Heart right ventricle (tissue), 16 donors: ENCODE data around the gene GTF2B. TPM values are rescaled to one million over a fixed set of nuclear protein-coding genes. Genes with fewer than 3 reads are reported as not detected.
"Not testable (repeated sequence)": the region's sequence is repeated elsewhere in the genome, so short reads cannot be mapped to it uniquely, and the experiment has no call there.

Source experiments
- ATAC-seq, 8 donors: fragments of 200-7000 bp; cut with Tn5 transposase; one replicate each; pipeline ENCODE4 v1.9.1; 2020; ENCODE audit warnings: mild to moderate bottlenecking in 8 of 8, moderate library complexity in 8 of 8, moderate number of reproducible peaks in 1 of 8
- DNase-seq, 2 donors: peaks; one replicate each; pipeline ENCODE4 v3.0.0-alpha.2; 2020
- H3K27ac ChIP-seq, 10 donors: fragments of 200-600 bp; sonication (generic) in 2 of 10; one replicate each; pipeline versions ENCODE4 v1.5.0 to v1.8.0; 2020 to 2022; ENCODE audit warnings: mild to moderate bottlenecking in 3 of 10
- H3K27me3 ChIP-seq, 7 donors: fragments of 200-600 bp; one replicate each; pipeline ENCODE4 v1.8.0; 2021 to 2022; ENCODE audit warnings: mild to moderate bottlenecking in 2 of 7
- H3K36me3 ChIP-seq, 9 donors: fragments of 200-600 bp; sonication (generic) in 1 of 9; one replicate each; pipeline versions ENCODE4 v1.5.0 to v1.8.0; 2020 to 2022; ENCODE audit warnings: mild to moderate bottlenecking in 2 of 9
- H3K4me1 ChIP-seq, 9 donors: fragments of 200-600 bp; sonication (generic) in 1 of 9; one replicate each; pipeline versions ENCODE4 v1.5.0 to v1.8.0; 2020 to 2022; ENCODE audit warnings: mild to moderate bottlenecking in 4 of 9
- H3K4me3 ChIP-seq, 10 donors: fragments of 200-600 bp; sonication (generic) in 2 of 10; one replicate each; pipeline versions ENCODE4 v1.5.0 to v1.8.0; 2020 to 2022; ENCODE audit warnings: mild to moderate bottlenecking in 7 of 10, moderate library complexity in 2 of 10
- H3K9me3 ChIP-seq, 11 donors: fragments of 200-600 bp in 10 of 11; sonication (generic) in 2 of 11; one replicate each; pipeline versions ENCODE4 v1.5.0 to v1.8.0; 2013 to 2022; ENCODE audit warnings: mild to moderate bottlenecking in 2 of 11, control low read depth in 1 of 11, moderate library complexity in 1 of 11
- WGBS, 2 donors: extraction: QIAGEN DNeasy Blood & Tissue Kit; methylation state at CpG; one replicate each; pipeline ENCODE4 v1.1.7; 2013; ENCODE audit warnings: inconsistent platforms in 1 of 2; 5-methylcytosine and 5-hydroxymethylcytosine counted together
- intact Hi-C, 10 donors: fragments of 100-400 bp; cut with DNase I; formaldehyde crosslinking; loops; one replicate each; pipeline versions ENCODE4 v1.11.1 to v1.14.2; 2022
- long read RNA-seq, 3 donors: library from polyadenylated mRNA; unstranded; transcript quantifications; one replicate each; pipeline ENCODE4 v2.0.0, GENCODE V29; 2020 to 2021
- polyA plus RNA-seq, 2 donors: library from polyadenylated mRNA; stranded (reverse); fragments of 200-250 nt; gene quantifications; one replicate each; pipeline ENCODE4 v1.2.3, GENCODE V29; 2013
- total RNA-seq, 10 donors: library from RNA; stranded (reverse); fragmentation: NEBNext Ultra II Directional in 3 of 10; extraction: Animal tissue kit (Norgen Biotek cat#: 25700) in 3 of 10; gene quantifications; one replicate each; pipeline versions ENCODE4 v1.2.1 to v1.2.4, GENCODE V29; 2021 to 2023
- TF ChIP-seq, protein P1 (sequence below), 9 donors: fragments of 200-600 bp; sonication (generic) in 2 of 9; IDR thresholded peaks; one replicate each; pipeline versions ENCODE4 v1.5.0 to v1.8.0; 2021 to 2022; ENCODE audit warnings: antibody characterized with exemption in 9 of 9, mild to moderate bottlenecking in 5 of 9, moderate library complexity in 1 of 9
- donor health status: Arrhythmogenic right ventricular cardiomyopathy.
- donor health status: ischemic (EF 13 %, LVEDD 7.1; RV severe dilation, severe dysfunction).
- donor health status: healthy with polysubstance abuse.
- donor health status: DM: no; HTN: yes; CAD: no.
- donor health status: DM: no; HTN: no; CAD: no.
- donor health status: ischemic (EF 25% LVEDD 6.9; RV normal size, moderate dysfunction).
- donor health status: ischemic (EF 25% LVEDD 5.7; RV mildly dilated, moderate dysfunction).
- donor health status: healthy.
- donor health status: DM: yes; HTN: yes; CAD: no.
- donor health status: Ischemic cardiomyopathy.
- donor health status: ischemic (EF 35%, LVEDD 5.7; RV mildly dilated, moderate dysfunction).
- donor health status: nonischemic (EF 11% LVEDD 7.7; RV severe dilation, severe dysfunction).
- donor health status: DM: yes; HTN: yes; CAD: no.
- donor health status: PGD.
- donor health status: ischemic (EF 29% LVEDD 5.4; RV normal size, mild dysfunction).
- donor health status: nonischemic (EF 23%, LVEDD 6.1; RV moderate dilation, normal function).

Gene GTF2B, protein sequence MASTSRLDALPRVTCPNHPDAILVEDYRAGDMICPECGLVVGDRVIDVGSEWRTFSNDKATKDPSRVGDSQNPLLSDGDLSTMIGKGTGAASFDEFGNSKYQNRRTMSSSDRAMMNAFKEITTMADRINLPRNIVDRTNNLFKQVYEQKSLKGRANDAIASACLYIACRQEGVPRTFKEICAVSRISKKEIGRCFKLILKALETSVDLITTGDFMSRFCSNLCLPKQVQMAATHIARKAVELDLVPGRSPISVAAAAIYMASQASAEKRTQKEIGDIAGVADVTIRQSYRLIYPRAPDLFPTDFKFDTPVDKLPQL
- 10 to 100 TPM; 10.5 to 16.0 (median 12.6) TPM for total RNA-seq
- polyA plus RNA-seq: 10 to 100 TPM in 1 of 2 donors, 1 to 10 TPM in 1; 7.5 to 13.6 TPM
- long read RNA-seq, donor 1, transcript GTF2B-201 (7 exons, 1,351 nt): major isoform, 7 of 12 reads
- long read RNA-seq, donor 1, partial matches to known transcripts: 0 of 12 reads
- long read RNA-seq, donor 1, other reads (novel, unspliced or antisense): 5 of 12 reads
- long read RNA-seq, donor 2, transcript GTF2B-201 (7 exons, 1,351 nt): major isoform, 11 of 19 reads
- long read RNA-seq, donor 2, partial matches to known transcripts: 0 of 19 reads
- long read RNA-seq, donor 2, other reads (novel, unspliced or antisense): 8 of 19 reads
- long read RNA-seq, donor 3, transcript GTF2B-201 (7 exons, 1,351 nt): major isoform, 27 of 28 reads
- long read RNA-seq, donor 3, partial matches to known transcripts: 0 of 28 reads
- long read RNA-seq, donor 3, other reads (novel, unspliced or antisense): 1 of 28 reads

GRCh38 chr1:88891318-88891950 lies at the start of gene GTF2B:
Gene GTF2B (minus strand): TSS chr1:88891567. CDS start chr1:88891499, 68 bp downstream.
- H3K27ac ChIP-seq: peak within 1 kb of the TSS; percentile 61 to 99 (median 90)
- no peaks in the 10 kb centered on the region for H3K27me3 ChIP-seq
- 0% methylated on average over 47 of the region's 47 CpGs for WGBS, 2 donors
- peak within 1 kb of the TSS; percentile 74 to 97 (median 90) for H3K4me3 ChIP-seq
- intact Hi-C loops: loop anchor here in 2 of 10 donors (2.0 to 10.0 kb wide), 2 partner anchors 207 kb away; partner anchors contain the start of gene PKN2 (in 2 of the 2)
- peak; percentile 89 to 96 (median 95) for ATAC-seq
- no peaks in the 10 kb centered on the region for H3K9me3 ChIP-seq
- peaks cover 0 to 22% (median 0%) of the 10 kb centered on the region in 9 donors for H3K36me3 ChIP-seq
- peaks cover 2 to 39% (median 28%) of the 10 kb centered on the region in 9 donors for H3K4me1 ChIP-seq
- peak; percentile 84 to 96 for DNase-seq
- TF ChIP-seq, protein P1, sequence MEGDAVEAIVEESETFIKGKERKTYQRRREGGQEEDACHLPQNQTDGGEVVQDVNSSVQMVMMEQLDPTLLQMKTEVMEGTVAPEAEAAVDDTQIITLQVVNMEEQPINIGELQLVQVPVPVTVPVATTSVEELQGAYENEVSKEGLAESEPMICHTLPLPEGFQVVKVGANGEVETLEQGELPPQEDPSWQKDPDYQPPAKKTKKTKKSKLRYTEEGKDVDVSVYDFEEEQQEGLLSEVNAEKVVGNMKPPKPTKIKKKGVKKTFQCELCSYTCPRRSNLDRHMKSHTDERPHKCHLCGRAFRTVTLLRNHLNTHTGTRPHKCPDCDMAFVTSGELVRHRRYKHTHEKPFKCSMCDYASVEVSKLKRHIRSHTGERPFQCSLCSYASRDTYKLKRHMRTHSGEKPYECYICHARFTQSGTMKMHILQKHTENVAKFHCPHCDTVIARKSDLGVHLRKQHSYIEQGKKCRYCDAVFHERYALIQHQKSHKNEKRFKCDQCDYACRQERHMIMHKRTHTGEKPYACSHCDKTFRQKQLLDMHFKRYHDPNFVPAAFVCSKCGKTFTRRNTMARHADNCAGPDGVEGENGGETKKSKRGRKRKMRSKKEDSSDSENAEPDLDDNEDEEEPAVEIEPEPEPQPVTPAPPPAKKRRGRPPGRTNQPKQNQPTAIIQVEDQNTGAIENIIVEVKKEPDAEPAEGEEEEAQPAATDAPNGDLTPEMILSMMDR (IDR thresholded peaks at IDR 0.05): peak in 2 of 9 donors; percentile 5 to 8

- ATAC-seq, H3K4me1 ChIP-seq, H3K9me3 ChIP-seq, intact Hi-C loops, DNase-seq, H3K27me3 ChIP-seq, H3K27ac ChIP-seq, H3K4me3 ChIP-seq: not testable (repeated sequence)
- WGBS, 2 donors: 98 to 100% methylated on average over 1 of the region's 1 CpG
- peaks cover 0 to 89% (median 33%) of the 10 kb centered on the region in 9 donors for H3K36me3 ChIP-seq
These were observed 47.2 kb upstream of the GTF2B start for GRCh38 chr1:88938528-88938927.

DNA sequence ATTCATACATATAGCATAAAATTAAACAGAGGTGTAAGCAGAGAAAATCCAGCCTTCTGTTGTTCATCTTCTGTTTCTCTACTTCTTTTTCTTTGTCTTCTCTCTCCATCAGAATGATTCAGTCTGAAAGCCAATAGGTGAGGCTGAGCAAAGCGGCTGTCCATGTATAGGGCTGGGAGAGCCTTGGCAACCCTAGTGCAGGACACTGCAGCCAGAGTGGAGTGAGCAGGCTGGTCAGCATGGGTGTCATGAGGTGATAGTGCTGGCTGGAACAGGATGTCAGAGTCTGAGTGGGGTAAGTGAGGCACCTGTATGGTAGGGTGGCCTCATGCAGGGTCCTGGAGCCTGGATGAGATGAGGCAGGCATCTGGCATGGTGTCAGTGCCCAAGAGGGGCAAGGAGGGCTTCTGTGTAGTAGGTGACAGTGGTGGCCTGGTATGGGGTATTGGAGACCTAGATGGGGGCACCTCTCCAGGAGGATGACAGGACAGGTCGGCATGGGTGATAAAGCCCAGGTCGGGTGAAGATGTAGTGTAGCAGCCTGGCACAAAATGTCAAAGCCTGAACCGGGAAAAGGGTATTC lies 45.5 kb upstream of the GTF2B start:
- H3K4me3 ChIP-seq: no peak overlapping the region
- peaks cover 0 to 87% (median 22%) of the 10 kb centered on the region in 9 donors for H3K36me3 ChIP-seq
- intact Hi-C loops: no loop called here
- H3K9me3 ChIP-seq: peaks cover 0 to 5% (median 0%) of the 10 kb centered on the region in 11 donors
- no peaks in the 10 kb centered on the region for H3K27me3 ChIP-seq
- H3K4me1 ChIP-seq: no peaks in the 10 kb centered on the region
- H3K27ac ChIP-seq: no peak overlapping the region
- TF ChIP-seq, protein P1 (IDR thresholded peaks at IDR 0.05): no peak
- DNase-seq (no peak), ATAC-seq (peak in 1 of 8 donors; percentile 13)
- WGBS, 2 donors: 82 to 85% methylated on average over 4 of the region's 4 CpGs

DNA sequence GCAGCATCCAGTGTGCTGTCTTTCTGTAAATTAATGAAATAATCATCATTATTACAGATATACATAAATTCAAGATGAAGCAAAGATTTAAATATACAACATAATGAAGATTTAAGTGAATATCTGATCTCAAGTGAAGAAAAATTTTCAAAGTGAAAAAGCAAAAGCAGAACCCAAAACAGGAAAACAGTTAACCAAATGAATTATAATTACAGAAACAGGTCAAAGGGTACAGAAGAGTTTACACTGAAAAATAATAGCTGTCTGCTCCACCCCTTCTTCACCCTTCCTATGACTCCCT lies 44.8 kb upstream of the GTF2B start:
- Histone ChIP-seq H3K9me3 (peaks cover 0 to 5% (median 0%) of the 10 kb centered on the region in 11 donors), H3K36me3 (peaks cover 0 to 87% (median 22%) of the 10 kb centered on the region in 9 donors), H3K4me3 (no peak overlapping the region), H3K4me1 (no peaks in the 10 kb centered on the region), H3K27me3 (no peaks in the 10 kb centered on the region), H3K27ac (no peak overlapping the region)
- no peak for ATAC-seq
- intact Hi-C loops: no loop called here
- DNase-seq: no peak
- TF ChIP-seq, protein P1 (IDR thresholded peaks at IDR 0.05): peak in 1 of 9 donors; percentile 13
